NK-92 (cell line): ENCODE data around the gene METRNL.
"Not testable (repeated sequence)": the region's sequence is repeated elsewhere in the genome, so short reads cannot be mapped to it uniquely, and the experiment has no call there.

Experiments used
- DNase-seq: peaks from one replicate; lab custom pipeline; 2025; ENCODE audit not compliant: unreplicated experiment; lab: John Stamatoyannopoulos, UW

METRNL gene

GRCh38 chr17:83134456-83134855 lies 55.0 kb downstream of the METRNL start:
- DNase-seq, result not testable (repeated sequence)

GRCh38 chr17:83135692-83136091 lies 56.3 kb downstream of the METRNL start:
- no peak for DNase-seq

DNA sequence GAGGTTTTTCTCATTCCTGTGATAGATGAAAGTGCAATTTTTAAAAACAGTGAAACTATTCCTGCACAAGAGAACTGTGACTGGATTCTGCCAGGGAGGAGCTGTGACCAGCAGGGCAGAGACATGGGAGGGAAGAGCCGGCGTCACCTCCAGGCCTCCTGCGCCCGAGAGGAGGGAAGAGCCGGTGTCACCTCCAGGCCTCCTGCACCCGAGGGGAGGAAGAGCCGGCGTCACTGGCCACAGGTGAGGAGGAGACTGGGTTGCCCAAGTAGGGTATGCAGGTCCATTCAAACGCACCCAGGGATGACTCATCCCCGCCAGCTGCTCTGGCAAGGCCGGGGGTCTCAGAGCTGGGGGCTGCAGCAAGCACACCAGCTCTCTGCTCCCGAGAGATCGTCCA lies 56.7 kb downstream of the METRNL start:
- no peak for DNase-seq

GRCh38 chr17:83136931-83137330 lies 57.5 kb downstream of the METRNL start:
- no peak for DNase-seq

DNA sequence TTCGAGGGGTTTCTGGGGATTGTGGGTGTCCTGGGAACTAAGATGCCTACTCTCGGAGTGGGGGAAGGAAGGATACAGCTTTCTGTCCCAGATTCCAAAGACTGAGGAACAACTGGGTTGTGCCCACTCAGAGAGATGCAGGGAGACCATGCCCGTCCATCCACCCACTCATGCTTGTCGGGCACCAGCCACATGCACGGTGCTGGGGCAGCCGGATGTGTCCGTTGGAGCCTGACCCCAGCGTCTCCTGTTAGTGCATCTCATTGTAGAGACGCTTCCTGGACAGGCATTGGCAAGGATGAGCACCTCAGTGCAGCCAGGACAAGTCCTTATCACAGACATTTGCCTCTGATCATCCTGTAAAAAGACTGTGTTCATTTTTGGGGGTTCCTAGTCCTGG lies 58.1 kb downstream of the METRNL start:
- no peak for DNase-seq

DNA sequence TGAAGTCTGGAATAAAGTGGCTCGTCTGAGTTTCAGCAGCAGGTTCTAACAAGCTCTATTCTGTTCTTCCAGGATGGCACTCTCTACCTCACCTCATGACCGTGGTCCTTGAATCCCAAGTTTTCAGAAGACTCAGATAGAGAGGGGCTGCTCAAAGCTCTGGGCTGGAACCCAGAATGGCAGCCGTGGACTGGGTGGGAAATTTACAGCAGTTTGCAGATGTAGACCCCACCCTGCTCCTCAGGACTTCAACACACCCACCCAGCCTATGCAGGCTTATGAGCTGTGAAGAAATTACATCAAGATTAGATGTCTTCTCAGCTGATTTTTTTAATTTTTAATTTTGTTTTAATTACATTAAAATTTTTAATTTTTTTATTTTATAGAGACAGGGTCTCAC lies 59.4 kb downstream of the METRNL start:
- DNase-seq, result no peak

GRCh38 chr17:83139541-83140248 lies 60.3 kb downstream of the METRNL start:
- DNase-seq, result not testable (repeated sequence)

- not testable (repeated sequence) for DNase-seq
Observed at GRCh38 chr17:83140249-83140566, 60.8 kb downstream of the METRNL start.

DNA sequence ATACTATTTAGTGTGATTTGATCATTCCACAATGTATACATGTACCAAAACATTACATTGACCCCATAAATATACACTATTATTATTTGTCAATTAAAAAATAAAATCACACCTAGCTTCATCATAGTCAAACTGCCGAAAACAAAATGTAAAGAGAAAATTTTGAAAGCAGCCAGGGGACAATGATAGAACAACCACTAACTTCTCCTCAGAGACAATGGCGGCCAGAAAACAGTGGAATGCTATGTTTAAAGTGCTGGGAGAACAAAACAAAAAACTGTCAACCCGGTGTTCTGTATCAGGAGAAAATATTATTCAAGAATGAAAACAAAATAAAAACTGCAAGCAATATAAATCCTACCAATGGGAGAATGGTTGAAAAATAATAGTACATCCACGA lies 63.2 kb downstream of the METRNL start:
- no peak for DNase-seq

DNA sequence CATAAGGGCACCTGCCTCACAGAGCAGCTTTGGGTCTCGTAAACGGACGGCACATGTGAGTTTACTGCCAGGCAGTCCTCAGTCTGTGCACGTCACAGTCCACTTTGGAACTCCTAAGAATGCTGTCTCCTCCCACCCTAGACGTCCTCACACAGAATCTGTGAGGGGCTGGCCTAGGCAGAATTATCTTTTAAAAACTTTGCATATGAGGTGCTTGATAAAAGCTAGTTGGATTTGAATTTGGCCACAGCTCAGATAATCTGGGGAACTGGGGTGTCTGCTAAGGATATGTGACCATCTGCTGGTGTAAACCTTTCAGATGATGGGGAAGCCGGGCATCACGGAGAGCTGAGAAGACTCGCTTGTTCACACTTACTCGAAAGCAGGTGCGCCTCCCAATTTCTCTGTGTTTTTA lies 64.4 kb downstream of the METRNL start:
- DNase-seq, result no peak
